H1 (cell line): ENCODE results near the gene C17orf107. TPM values are rescaled to one million over a fixed set of nuclear protein-coding genes. Genes with fewer than 3 reads are reported as not detected.

Experiments
- CTCF ChIA-PET: fragments of 300-600 bp; sonication (Branson Sonifier 250); formaldehyde crosslinking; loops from one replicate; lab custom pipeline; 2021; ENCODE audit not compliant: partially characterized antibody; lab: Charles Lee
- POLR2A ChIA-PET: fragments of 300-600 bp; sonication (Branson Sonifier 250); formaldehyde crosslinking; loops from one replicate; lab custom pipeline; 2021; ENCODE audit warnings: inconsistent platforms; ENCODE audit not compliant: partially characterized antibody; lab: Charles Lee
- DNase-seq, 2 experiments: peaks; one replicate each; pipeline versions ENCODE4 v3.0.0 to v3.0.0-alpha.2; 2010 to 2022; ENCODE audit warnings: low spot score in 2 of 2, low read depth in 1 of 2, mixed read lengths in 1 of 2
- FAIRE-seq: peaks from 2 replicates; lab custom pipeline; 2011; peaks lifted over from hg19 to GRCh38; lab: Jason Lieb, UNC
- H2AFZ ChIP-seq: 2 replicates; pipeline ENCODE4 v1.8.1; 2012; ENCODE audit warnings: low read length, inconsistent platforms
- H2AK5ac ChIP-seq: 2 replicates; pipeline ENCODE4 v1.6.1; 2013; ENCODE audit warnings: low read depth, low read length
- H2BK120ac ChIP-seq: replicated peaks from 2 replicates; pipeline ENCODE3; 2013; ENCODE audit warnings: low read depth, low read length, inconsistent platforms
- H2BK12ac ChIP-seq: 2 replicates; pipeline ENCODE4 v1.6.1; 2013; ENCODE audit warnings: low read depth, low read length
- H2BK15ac ChIP-seq: 2 replicates; pipeline ENCODE4 v1.6.1; 2013; ENCODE audit warnings: low read length
- H2BK20ac ChIP-seq: 2 replicates; pipeline ENCODE4 v1.6.1; 2013; ENCODE audit warnings: low read length
- H2BK5ac ChIP-seq: 2 replicates; pipeline ENCODE4 v1.6.1; 2013; ENCODE audit warnings: low read depth, low read length
- H3K14ac ChIP-seq: 2 replicates; pipeline ENCODE4 v1.6.1; 2013; ENCODE audit warnings: inconsistent platforms; ENCODE audit not compliant: insufficient read length
- H3K18ac ChIP-seq: 2 replicates; pipeline ENCODE4 v1.6.1; 2013; ENCODE audit warnings: low read length; ENCODE audit errors: extremely low read depth
- H3K23ac ChIP-seq: 2 replicates; pipeline ENCODE4 v1.6.1; 2013; ENCODE audit warnings: inconsistent platforms; ENCODE audit not compliant: insufficient read length
- H3K23me2 ChIP-seq: 2 replicates; pipeline ENCODE4 v1.6.1; 2013; ENCODE audit warnings: low read depth, low read length
- H3K27ac ChIP-seq: 2 replicates; pipeline ENCODE4 v1.6.1; 2011; ENCODE audit warnings: low read depth, low read length, inconsistent platforms
- H3K27me3 ChIP-seq, 4 experiments: replicated peaks in 1 of 4; 1 replicate in 1 of 4; 2 replicates in 3 of 4; pipeline versions ENCODE4 v1.6.1 to v1.8.1; 2011 to 2013; ENCODE audit warnings: low read length in 3 of 4, mild to moderate bottlenecking in 3 of 4, inconsistent platforms in 2 of 4, mixed read lengths in 2 of 4, moderate library complexity in 1 of 4; ENCODE audit not compliant: control insufficient read depth in 3 of 4, insufficient read depth in 3 of 4; ENCODE audit errors: extremely low read depth in 1 of 4
- H3K36me3 ChIP-seq, 4 experiments: 2 replicates each; pipeline versions ENCODE4 v1.6.1 to v1.8.1; 2011 to 2013; ENCODE audit warnings: mild to moderate bottlenecking in 4 of 4, low read length in 3 of 4, moderate library complexity in 2 of 4, control low read depth in 1 of 4, inconsistent platforms in 1 of 4; ENCODE audit not compliant: insufficient read depth in 4 of 4, control insufficient read depth in 2 of 4
- H3K4ac ChIP-seq: replicated peaks from 2 replicates; pipeline ENCODE3; 2013; ENCODE audit warnings: low read length, low read depth, mixed read lengths, inconsistent platforms; ENCODE audit not compliant: insufficient read length
- H3K4me1 ChIP-seq, 4 experiments: replicated peaks in 1 of 4; 1 replicate in 1 of 4; 2 replicates in 3 of 4; pipeline versions ENCODE4 v1.6.1 to v1.8.1; 2011 to 2013; ENCODE audit warnings: low read length in 3 of 4, inconsistent platforms in 2 of 4, mixed read lengths in 1 of 4; ENCODE audit not compliant: insufficient read depth in 4 of 4, control insufficient read depth in 3 of 4
- H3K4me2 ChIP-seq, 2 experiments: 2 replicates each; pipeline versions ENCODE4 v1.6.1 to v1.8.1; 2011 to 2013; ENCODE audit warnings: low read depth in 2 of 2, low read length in 2 of 2, control low read depth in 1 of 2, inconsistent platforms in 1 of 2, mild to moderate bottlenecking in 1 of 2; ENCODE audit not compliant: insufficient read depth in 1 of 2
- H3K4me3 ChIP-seq, 4 experiments: fragments of 200-600, 300-600 bp in 1 of 4; sonication (generic), shearing (Covaris generic), sonication (Bioruptor Twin) in 1 of 4; 2 replicates each; pipeline versions ENCODE4 v1.5.1 to v1.8.1; 2011 to 2016; ENCODE audit warnings: low read length in 4 of 4, low read depth in 3 of 4, control low read depth in 2 of 4, inconsistent platforms in 2 of 4, mild to moderate bottlenecking in 2 of 4, mixed read lengths in 1 of 4, moderate library complexity in 1 of 4; ENCODE audit not compliant: insufficient read depth in 2 of 4; ENCODE audit errors: extremely low read depth in 1 of 4
- H3K56ac ChIP-seq: replicated peaks from 2 replicates; pipeline ENCODE3; 2013; ENCODE audit warnings: low read depth, mild to moderate bottlenecking, mixed read lengths, low read length, inconsistent platforms; ENCODE audit not compliant: insufficient read length
- H3K79me1 ChIP-seq: 2 replicates; pipeline ENCODE4 v1.6.1; 2013; ENCODE audit warnings: low read depth, low read length, control low read depth
- H3K79me2 ChIP-seq, 2 experiments: 2 replicates each; pipeline versions ENCODE4 v1.6.1 to v1.8.1; 2012 to 2013; ENCODE audit warnings: low read length in 2 of 2, mild to moderate bottlenecking in 2 of 2, inconsistent platforms in 1 of 2; ENCODE audit not compliant: insufficient read depth in 2 of 2, control insufficient read depth in 1 of 2
- H3K9ac ChIP-seq, 4 experiments: replicated peaks in 1 of 4; 1 replicate in 1 of 4; 2 replicates in 3 of 4; pipeline versions ENCODE4 v1.6.1 to v1.8.1; 2011 to 2013; ENCODE audit warnings: low read depth in 3 of 4, low read length in 3 of 4, control low read depth in 2 of 4, mild to moderate bottlenecking in 2 of 4, moderate library complexity in 2 of 4, inconsistent platforms in 1 of 4; ENCODE audit errors: extremely low read depth in 1 of 4
- H3K9me3 ChIP-seq, 2 experiments: 2 replicates each; pipeline versions ENCODE4 v1.6.1 to v1.8.1; 2012 to 2013; ENCODE audit warnings: mild to moderate bottlenecking in 2 of 2, moderate library complexity in 2 of 2, control low read depth in 1 of 2, inconsistent platforms in 1 of 2, low read depth in 1 of 2, low read length in 1 of 2, mixed read lengths in 1 of 2; ENCODE audit not compliant: insufficient read depth in 2 of 2
- H4K20me1 ChIP-seq, 2 experiments: replicated peaks in 1 of 2; 2 replicates each; pipeline versions ENCODE3 to v1.8.1; 2011 to 2013; ENCODE audit warnings: inconsistent platforms in 2 of 2, low read length in 2 of 2, mild to moderate bottlenecking in 1 of 2; ENCODE audit not compliant: insufficient read depth in 2 of 2, control insufficient read depth in 1 of 2
- H4K5ac ChIP-seq: 2 replicates; pipeline ENCODE4 v1.6.1; 2013; ENCODE audit warnings: low read length, low read depth, mixed read lengths, inconsistent platforms; ENCODE audit not compliant: insufficient read length
- H4K8ac ChIP-seq: 2 replicates; pipeline ENCODE4 v1.8.0; 2013; ENCODE audit warnings: mild to moderate bottlenecking, moderate library complexity, low read length, inconsistent platforms; ENCODE audit not compliant: insufficient read depth; ENCODE audit errors: extremely low read depth
- H4K91ac ChIP-seq: replicated peaks from 2 replicates; pipeline ENCODE3; 2013; ENCODE audit warnings: low read length, mixed read lengths, inconsistent platforms; ENCODE audit not compliant: insufficient read length
- ASH2L ChIP-seq: fragments of 200-600, 300-600 bp; sonication (generic); IDR thresholded peaks from one replicate; pipeline ENCODE4 v1.7.1; 2017; ENCODE audit warnings: low read length
- BCL11A ChIP-seq, 2 experiments: IDR thresholded peaks; one replicate each; pipeline ENCODE4 v1.6.1; 2011; ENCODE audit warnings: low read depth in 2 of 2, low read length in 2 of 2, mild to moderate bottlenecking in 2 of 2
- CBX8 ChIP-seq: fragments of 300-800, 300-1000 bp; sonication (generic); IDR thresholded peaks from 2 replicates; pipeline ENCODE4 v1.7.1; 2016; ENCODE audit warnings: low read depth, low read length, borderline replicate concordance
- KDM1A ChIP-seq: fragments of 200-600, 300-600 bp; sonication (generic); IDR thresholded peaks from 2 replicates; pipeline ENCODE4 v1.7.1; 2016; ENCODE audit warnings: mild to moderate bottlenecking, low read length, borderline replicate concordance
- POLR2AphosphoS5 ChIP-seq: IDR thresholded peaks from 2 replicates; pipeline ENCODE4 v1.6.1; 2011; ENCODE audit warnings: low read depth, low read length
- POU5F1 ChIP-seq: IDR thresholded peaks from 2 replicates; pipeline ENCODE4 v1.6.1; 2011; ENCODE audit warnings: low read depth, mild to moderate bottlenecking, low read length, moderate library complexity
- SIRT6 ChIP-seq: IDR thresholded peaks from one replicate; pipeline ENCODE4 v1.7.1; 2012; ENCODE audit warnings: low read length, inconsistent platforms
- TAF1 ChIP-seq: IDR thresholded peaks from 2 replicates; pipeline ENCODE4 v1.6.1; 2011; ENCODE audit warnings: mild to moderate bottlenecking, low read depth, low read length
- WGBS, 2 experiments: shearing (Covaris generic) in 1 of 2; methylation state at CpG; one replicate each; pipeline versions ENCODE4 v1.1.6 to v1.1.7; 2013 to 2015; ENCODE audit warnings: low lambda C conversion rate in 2 of 2, mixed read lengths in 2 of 2, inconsistent platforms in 1 of 2, low coverage in 1 of 2, missing lambda C conversion rate in 1 of 2; ENCODE audit not compliant: insufficient replicate concordance in 2 of 2, insufficient coverage in 1 of 2, insufficient read length in 1 of 2; ENCODE audit errors: extremely low coverage in 1 of 2, missing lambda C conversion rate in 1 of 2; 5-methylcytosine and 5-hydroxymethylcytosine counted together
- polyA plus RNA-seq, 7 experiments: library from polyadenylated mRNA; depleted of rRNA in 3 of 7; stranded (reverse) in 5 of 7; unstranded in 2 of 7; fragments of >200 nt in 5 of 7; fragments of 200-250 nt in 2 of 7; gene quantifications; 1 replicate in 5 of 7; 2 replicates in 1 of 7; 4 replicates in 1 of 7; pipeline versions ENCODE4 v1.2.1 to v1.2.3, GENCODE V29; 2011 to 2013; ENCODE audit warnings: missing spikeins in 2 of 7, mixed read lengths in 2 of 7
- total RNA-seq: library from RNA; stranded (reverse); fragmentation: NEBNext Ultra II Directional; extraction: Animal tissue kit (Norgen Biotek cat#: 25700); gene quantifications from 2 replicates; pipeline ENCODE4 v1.2.1, GENCODE V29; 2021

The C17orf107 gene
- total and polyA plus RNA-seq, 2 of the 8 experiments (the other 6 are each of a cell fraction or from before 2014, with no cell fraction given) = 0.39 to 0.45 TPM

- Histone ChIP-seq H3K4ac (no peak overlapping the region), H2BK12ac (no peak overlapping the region), H4K91ac (no peak overlapping the region), H3K9me3 (no peaks in the 10 kb centered on the region), H3K4me3 (no peak overlapping the region), H3K36me3 (peaks cover 11 to 37% (median 32%) of the 10 kb centered on the region in 4 experiments), H3K18ac (no peak overlapping the region), H3K27ac (no peak overlapping the region), H4K20me1 (peaks cover 0 to 10% of the 10 kb centered on the region in 2 experiments), H3K4me2 (no peak overlapping the region), H2BK5ac (no peak overlapping the region), H2BK20ac (no peak overlapping the region), H2BK15ac (no peak overlapping the region), H3K23ac (no peak overlapping the region), H2AK5ac (no peak overlapping the region), H3K14ac (no peak overlapping the region), H3K79me1 (no peaks in the 10 kb centered on the region; the same call in 1 of the 2 replicates), H3K9ac (no peak overlapping the region), H4K8ac (peak overlapping the region; percentile 21; the same call in 1 of the 2 replicates), H4K5ac (no peak overlapping the region), H3K27me3 (no peaks in the 10 kb centered on the region), H3K79me2 (no peaks in the 10 kb centered on the region), H2AFZ (no peak overlapping the region), H3K4me1 (peaks cover 0 to 2% (median under 1%) of the 10 kb centered on the region in 4 experiments; a peak in 5 of 7 replicates), H3K56ac (no peak overlapping the region), H2BK120ac (no peak overlapping the region), H3K23me2 (peaks cover 2% of the 10 kb centered on the region; the same call in 1 of the 2 replicates)
- FAIRE-seq (no peak), DNase-seq (no peak)
- TF ChIP-seq POU5F1 (no peak), CBX8 (no peak), KDM1A (no peak), ASH2L (no peak), SIRT6 (no peak), POLR2AphosphoS5 (no peak), TAF1 (no peak), BCL11A (IDR thresholded peaks at IDR 0.05; ENCODE audit: low read depth in 2 of 2, low read length in 2 of 2) (no peak)
- 99% methylated on average over 13 of the region's 13 CpGs; no CpG with 5 or more reads in 1 of the 2 experiments for WGBS, 2 experiments
- POLR2A ChIA-PET = interaction anchor here (1.3 kb wide), 1 partner anchor 14 kb away, joined by 3 read pairs; no protein-coding TSS in a partner anchor
- CTCF ChIA-PET = interaction anchor here (0.6 to 3.2 kb wide), 13 partner anchors 10 to 162 kb away, joined by 3 to 17 read pairs (median 3); no protein-coding TSS in a partner anchor
Measured at GRCh38 chr17:4895121-4895520, 4.2 kb upstream of the C17orf107 start.
